Stimulated activated CD8-positive, alpha-beta memory T cell treated with anti-CD3 and anti-CD28 coated beads, Interleukin-2, amount 100 ng/mL, for 1 hour (primary cell): ENCODE measurements around the gene JAK1.
A peak's percentile ranks its signal among the peaks of the same experiment; 100 is the strongest.
"Not testable (repeated sequence)": the region's sequence is repeated elsewhere in the genome, so short reads cannot be mapped to it uniquely, and the experiment has no call there.

Source experiments
- DNase-seq, 2 donors: peaks; one replicate each; pipeline ENCODE4 v3.0.0-alpha.2; 2020; ENCODE audit warnings: low read depth in 2 of 2

Gene JAK1

GRCh38 chr1:64966158-64966971, at the start of gene JAK1:
JAK1 (minus strand) TSS chr1:64966549; CDS start chr1:64886264, 80,285 bp downstream.
- peak; percentile 76 to 84 for DNase-seq

GRCh38 chr1:65014321-65014720, 48.0 kb upstream of the JAK1 start:
- no peak for DNase-seq

DNA sequence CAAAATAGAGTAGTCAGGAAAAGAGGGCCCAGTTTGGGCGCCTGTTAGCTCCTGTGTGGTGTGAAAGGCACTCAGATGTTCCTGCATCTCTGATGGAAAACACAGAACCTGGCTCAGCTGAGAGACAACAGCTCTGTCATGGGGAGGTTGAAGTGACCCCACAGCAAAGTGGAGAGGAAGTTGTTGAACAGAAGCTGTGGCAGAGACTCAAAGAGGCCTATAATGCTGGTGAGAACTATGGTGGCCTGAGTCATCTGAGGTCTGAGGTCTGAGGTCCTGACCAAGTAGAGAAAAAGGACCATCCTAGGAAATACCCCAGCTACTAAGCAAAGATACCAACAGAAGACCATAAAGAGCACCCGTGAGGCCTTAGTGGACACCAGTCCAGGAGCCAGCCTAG, 45.6 kb upstream of the JAK1 start:
- DNase-seq, result peak in 1 of 2 donors; percentile 2

GRCh38 chr1:65009724-65010420, 43.5 kb upstream of the JAK1 start:
- DNase-seq, result no peak

DNA sequence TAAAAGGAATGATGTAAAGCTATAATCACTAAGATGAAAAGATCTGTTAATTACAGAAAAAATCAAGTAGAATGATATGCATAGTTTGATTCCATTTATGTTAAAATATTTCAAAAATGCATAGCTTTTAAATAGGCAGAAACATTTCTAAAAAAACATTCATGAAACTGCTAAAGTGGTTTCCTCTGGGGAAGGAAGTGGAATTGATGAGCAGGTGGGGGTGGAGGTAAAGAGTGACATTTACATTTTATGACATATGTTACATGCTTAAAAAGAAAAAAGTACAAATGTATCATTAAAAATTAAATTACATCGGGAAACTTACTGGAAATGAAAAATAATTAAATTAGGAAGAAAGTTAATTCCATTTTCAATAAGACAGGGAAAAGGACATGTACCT, 42.8 kb upstream of the JAK1 start:
- DNase-seq, result no peak

DNA sequence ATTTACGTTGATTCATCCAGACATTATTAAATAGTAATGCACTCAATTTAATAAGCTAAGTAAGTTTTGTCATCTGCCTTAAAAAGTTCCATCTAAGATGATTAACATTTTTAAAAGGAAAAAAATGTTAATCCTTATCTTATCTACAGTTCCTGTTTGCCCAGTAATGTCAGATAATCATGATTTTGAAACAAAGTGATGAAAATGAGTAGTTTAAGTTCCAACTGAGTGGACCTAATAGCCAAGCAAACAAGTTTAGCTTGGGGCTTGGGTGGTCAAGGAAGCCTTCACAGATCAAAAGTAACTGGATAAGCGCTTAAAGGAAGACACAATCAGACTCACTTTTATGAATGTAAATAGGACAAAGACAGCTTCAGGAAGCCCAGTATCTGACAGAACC, 40.5 kb upstream of the JAK1 start:
- no peak for DNase-seq

GRCh38 chr1:65003316-65003664, 36.9 kb upstream of the JAK1 start:
- DNase-seq, result no peak

- DNase-seq, result peak; percentile 49 to 54
Measured at GRCh38 chr1:65002508-65003315, 36.4 kb upstream of the JAK1 start.

GRCh38 chr1:65002156-65002507, 35.8 kb upstream of the JAK1 start:
- DNase-seq, result no peak

DNA sequence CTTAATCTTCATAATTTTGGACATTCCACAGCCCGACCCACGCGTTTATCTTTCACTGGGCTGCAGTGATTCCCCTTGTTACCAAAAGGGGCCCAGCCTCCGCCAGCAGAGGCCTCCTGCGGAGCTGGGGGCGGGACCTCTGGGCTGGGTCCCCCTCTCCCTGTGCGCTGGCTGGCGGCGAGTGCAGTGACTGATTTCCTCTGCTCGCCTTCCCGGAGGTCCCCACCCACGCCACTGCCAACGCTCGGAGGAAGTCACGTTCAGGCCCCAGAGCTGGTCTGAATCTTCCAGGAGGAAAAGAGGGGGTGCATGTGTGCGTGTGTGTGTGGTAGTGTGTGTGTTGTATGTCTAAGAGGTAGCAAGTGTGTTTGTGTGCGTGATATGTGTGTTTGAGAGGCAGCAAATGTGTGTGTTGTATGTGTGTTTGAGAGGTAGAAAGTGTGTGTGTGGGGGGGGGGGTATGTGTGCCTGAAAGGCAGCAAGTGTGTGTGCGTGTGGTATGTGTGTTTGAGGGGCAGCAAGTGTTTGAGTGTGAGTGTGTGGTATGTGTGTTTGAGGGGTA, 35.0 kb upstream of the JAK1 start:
- peak; percentile 49 to 55 for DNase-seq

DNA sequence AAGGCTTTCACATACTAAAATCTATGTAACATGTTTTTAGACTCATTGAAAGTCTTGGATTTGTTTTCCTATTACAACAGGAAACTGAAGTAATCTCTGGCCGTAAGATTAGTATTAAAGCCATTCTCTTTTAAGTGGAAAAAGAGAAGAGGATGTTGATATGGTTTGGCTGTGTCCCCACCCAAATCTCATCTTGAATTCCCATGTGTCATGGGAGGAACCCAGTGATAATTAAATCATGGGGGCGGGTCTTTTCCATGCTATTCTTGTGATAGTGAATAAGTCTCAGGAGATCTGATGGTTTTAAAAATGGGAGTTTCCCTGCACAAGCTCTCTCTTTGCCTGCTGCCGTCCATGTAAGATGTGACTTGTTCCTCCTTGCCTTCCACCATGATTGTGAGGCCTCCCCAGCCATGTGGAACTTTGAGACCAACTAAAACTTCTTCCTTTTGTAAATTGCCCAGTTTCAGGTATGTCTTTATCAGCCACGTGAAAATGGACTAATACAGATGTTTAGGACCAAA, 32.1 kb upstream of the JAK1 start:
- not testable (repeated sequence) for DNase-seq

GRCh38 chr1:64996541-64997257, 30.4 kb upstream of the JAK1 start:
- DNase-seq, result no peak

- DNase-seq, result no peak
Measured at GRCh38 chr1:64995316-64995715, 29.0 kb upstream of the JAK1 start.

GRCh38 chr1:64986903-64987871, 20.8 kb upstream of the JAK1 start:
- DNase-seq, result no peak

- no peak for DNase-seq
Measured at GRCh38 chr1:64984737-64985136, 18.4 kb upstream of the JAK1 start.

- DNase-seq, result no peak
Measured at GRCh38 chr1:64984106-64984505, 17.8 kb upstream of the JAK1 start.

DNA sequence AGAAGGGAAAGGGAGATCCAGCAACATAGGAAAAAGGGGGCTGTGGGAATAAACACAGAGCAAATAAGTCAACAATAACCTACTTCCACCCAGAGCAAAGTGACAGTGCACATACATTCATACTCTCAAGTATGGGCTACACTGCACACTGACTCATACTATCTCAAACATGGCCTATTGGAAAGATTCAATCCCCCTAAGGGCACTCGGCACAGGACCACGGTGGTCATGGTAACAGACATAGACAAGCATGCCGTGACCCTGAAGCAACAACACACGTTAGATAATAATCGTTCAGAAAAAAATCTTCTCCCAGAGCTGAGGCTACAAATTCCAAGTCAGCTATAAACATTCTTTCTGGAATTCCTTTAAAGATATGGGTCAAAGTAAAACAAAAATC, 16.8 kb upstream of the JAK1 start:
- no peak for DNase-seq

- DNase-seq, result no peak
Measured at GRCh38 chr1:64981601-64982533, 15.5 kb upstream of the JAK1 start.
